Measurements from ENCODE around the gene DAB1.
"Not testable (repeated sequence)": the region's sequence is repeated elsewhere in the genome, so short reads cannot be mapped to it uniquely, and the experiment has no call there.

DAB1 gene

GRCh38 chr1:57353654-57354053 is 70.2 kb downstream of the DAB1 start:
- no peak for DNase-seq

GRCh38 chr1:57350610-57351009 is 73.2 kb downstream of the DAB1 start:
- DNase-seq: no peak

- no peak for DNase-seq
These were observed 74.9 kb downstream of the DAB1 start for GRCh38 chr1:57348921-57349320.

- DNase-seq: no peak
These were observed 77.9 kb downstream of the DAB1 start for GRCh38 chr1:57345916-57346315.

GRCh38 chr1:57344265-57344664 is 79.6 kb downstream of the DAB1 start:
- DNase-seq: no peak

GRCh38 chr1:57343298-57343915 is 80.5 kb downstream of the DAB1 start:
- DNase-seq: not testable (repeated sequence)

GRCh38 chr1:57341721-57342120 is 82.1 kb downstream of the DAB1 start:
- no peak for DNase-seq

- DNase-seq: no peak
These were observed 83.4 kb downstream of the DAB1 start for GRCh38 chr1:57340334-57341070.

GRCh38 chr1:57337623-57338022 is 86.2 kb downstream of the DAB1 start:
- no peak for DNase-seq

- DNase-seq: no peak
These were observed 87.1 kb downstream of the DAB1 start for GRCh38 chr1:57336793-57337192.

- no peak for DNase-seq
These were observed 92.2 kb downstream of the DAB1 start for GRCh38 chr1:57331620-57332019.

GRCh38 chr1:57329937-57330336 is 93.9 kb downstream of the DAB1 start:
- DNase-seq: no peak

GRCh38 chr1:57329001-57329527 is 94.8 kb downstream of the DAB1 start:
- DNase-seq: no peak

- no peak for DNase-seq
These were observed 95.9 kb downstream of the DAB1 start for GRCh38 chr1:57327946-57328345.

- no peak for DNase-seq
These were observed 96.5 kb downstream of the DAB1 start for GRCh38 chr1:57327336-57327735.

GRCh38 chr1:57325536-57325935 is 98.3 kb downstream of the DAB1 start:
- DNase-seq: no peak

GRCh38 chr1:57325117-57325516 is 98.7 kb downstream of the DAB1 start:
- DNase-seq: no peak

GRCh38 chr1:57324388-57324787 is 99.5 kb downstream of the DAB1 start:
- no peak for DNase-seq

- DNase-seq: no peak
These were observed 102.1 kb downstream of the DAB1 start for GRCh38 chr1:57321776-57322175.

GRCh38 chr1:57319791-57320190 is 104.1 kb downstream of the DAB1 start:
- DNase-seq: no peak

- DNase-seq: no peak
These were observed 104.7 kb downstream of the DAB1 start for GRCh38 chr1:57319165-57319564.

GRCh38 chr1:57316861-57317260 is 107.0 kb downstream of the DAB1 start:
- DNase-seq: no peak

GRCh38 chr1:57316291-57316690 is 107.6 kb downstream of the DAB1 start:
- no peak for DNase-seq

GRCh38 chr1:57312869-57313268 is 111.0 kb downstream of the DAB1 start:
- DNase-seq: no peak

GRCh38 chr1:57311411-57311810 is 112.4 kb downstream of the DAB1 start:
- no peak for DNase-seq
